Measurements from ENCODE around the gene ANKRD53. TPM values are rescaled to one million over a fixed set of nuclear protein-coding genes. Genes with fewer than 3 reads are reported as not detected.

The ANKRD53 gene
- polyA plus RNA-seq, 2 donors: 0.35 to 1.0 TPM

- Histone ChIP-seq H3K27ac (ENCODE audit: low read depth in 2 of 2, low read length in 1 of 2) (no peak overlapping the region), H3K4me3 (ENCODE audit: low read depth in 1 of 2, low read length in 2 of 2) (no peak overlapping the region), H3K27me3 (ENCODE audit: control insufficient read depth in 1 of 2, insufficient read depth in 2 of 2, low read length in 2 of 2) (no peaks in the 10 kb centered on the region), H3K4me1 (ENCODE audit: control insufficient read depth in 2 of 2, insufficient read depth in 2 of 2, low read length in 1 of 2) (no peaks in the 10 kb centered on the region), H3K9me3 (ENCODE audit: control insufficient read depth in 2 of 2, insufficient read depth in 1 of 2, low read depth in 1 of 2, low read length in 1 of 2) (no peaks in the 10 kb centered on the region), H3K36me3 (ENCODE audit: control insufficient read depth in 2 of 2, insufficient read depth in 2 of 2, low read length in 1 of 2) (no peaks in the 10 kb centered on the region)
- 63 to 84% methylated on average over 10 of the region's 10 CpGs for WGBS, 2 donors
These were observed 41.2 kb upstream of the ANKRD53 start for GRCh38 chr2:70936979-70937811.

GRCh38 chr2:70937866-70938585 lies 40.4 kb upstream of the ANKRD53 start:
- 64 to 70% methylated on average over 10 of the region's 10 CpGs for WGBS, 2 donors
- Histone ChIP-seq H3K4me1 (ENCODE audit: control insufficient read depth in 2 of 2, insufficient read depth in 2 of 2, low read length in 1 of 2) (no peaks in the 10 kb centered on the region), H3K27ac (ENCODE audit: low read depth in 2 of 2, low read length in 1 of 2) (no peak overlapping the region), H3K36me3 (ENCODE audit: control insufficient read depth in 2 of 2, insufficient read depth in 2 of 2, low read length in 1 of 2) (no peaks in the 10 kb centered on the region), H3K4me3 (ENCODE audit: low read depth in 1 of 2, low read length in 2 of 2) (no peak overlapping the region), H3K27me3 (ENCODE audit: control insufficient read depth in 1 of 2, insufficient read depth in 2 of 2, low read length in 2 of 2) (no peaks in the 10 kb centered on the region), H3K9me3 (ENCODE audit: control insufficient read depth in 2 of 2, insufficient read depth in 1 of 2, low read depth in 1 of 2, low read length in 1 of 2) (no peaks in the 10 kb centered on the region)

- Histone ChIP-seq H3K4me3 (ENCODE audit: low read depth in 1 of 2, low read length in 2 of 2) (no peak overlapping the region), H3K9me3 (ENCODE audit: control insufficient read depth in 2 of 2, insufficient read depth in 1 of 2, low read depth in 1 of 2, low read length in 1 of 2) (no peaks in the 10 kb centered on the region), H3K27me3 (ENCODE audit: control insufficient read depth in 1 of 2, insufficient read depth in 2 of 2, low read length in 2 of 2) (no peaks in the 10 kb centered on the region), H3K27ac (ENCODE audit: low read depth in 2 of 2, low read length in 1 of 2) (no peak overlapping the region), H3K36me3 (ENCODE audit: control insufficient read depth in 2 of 2, insufficient read depth in 2 of 2, low read length in 1 of 2) (no peaks in the 10 kb centered on the region), H3K4me1 (ENCODE audit: control insufficient read depth in 2 of 2, insufficient read depth in 2 of 2, low read length in 1 of 2) (no peaks in the 10 kb centered on the region)
- 48 to 61% methylated on average over 3 of the region's 3 CpGs for WGBS, 2 donors
These were observed 39.9 kb upstream of the ANKRD53 start for GRCh38 chr2:70938586-70938950.

GRCh38 chr2:70939001-70939838 lies 39.2 kb upstream of the ANKRD53 start:
- WGBS, 2 donors: 47 to 51% methylated on average over 30 of the region's 30 CpGs
- no peak overlapping the region for H3K27ac ChIP-seq (ENCODE audit: low read depth in 2 of 2, low read length in 1 of 2)
- H3K4me1 ChIP-seq (ENCODE audit: control insufficient read depth in 2 of 2, insufficient read depth in 2 of 2, low read length in 1 of 2): no peaks in the 10 kb centered on the region
- no peaks in the 10 kb centered on the region for H3K9me3 ChIP-seq (ENCODE audit: control insufficient read depth in 2 of 2, insufficient read depth in 1 of 2, low read depth in 1 of 2, low read length in 1 of 2)
- no peak overlapping the region for H3K4me3 ChIP-seq (ENCODE audit: low read depth in 1 of 2, low read length in 2 of 2)
- no peaks in the 10 kb centered on the region for H3K36me3 ChIP-seq (ENCODE audit: control insufficient read depth in 2 of 2, insufficient read depth in 2 of 2, low read length in 1 of 2)
- no peaks in the 10 kb centered on the region for H3K27me3 ChIP-seq (ENCODE audit: control insufficient read depth in 1 of 2, insufficient read depth in 2 of 2, low read length in 2 of 2)

GRCh38 chr2:70939839-70940580 lies 38.4 kb upstream of the ANKRD53 start:
- H3K36me3 ChIP-seq (ENCODE audit: control insufficient read depth in 2 of 2, insufficient read depth in 2 of 2, low read length in 1 of 2): no peaks in the 10 kb centered on the region
- no peak overlapping the region for H3K4me3 ChIP-seq (ENCODE audit: low read depth in 1 of 2, low read length in 2 of 2)
- H3K4me1 ChIP-seq (ENCODE audit: control insufficient read depth in 2 of 2, insufficient read depth in 2 of 2, low read length in 1 of 2): no peaks in the 10 kb centered on the region
- no peak overlapping the region for H3K27ac ChIP-seq (ENCODE audit: low read depth in 2 of 2, low read length in 1 of 2)
- no peaks in the 10 kb centered on the region for H3K9me3 ChIP-seq (ENCODE audit: control insufficient read depth in 2 of 2, insufficient read depth in 1 of 2, low read depth in 1 of 2, low read length in 1 of 2)
- no peaks in the 10 kb centered on the region for H3K27me3 ChIP-seq (ENCODE audit: control insufficient read depth in 1 of 2, insufficient read depth in 2 of 2, low read length in 2 of 2)
- 81 to 85% methylated on average over 10 of the region's 10 CpGs for WGBS, 2 donors

- no peaks in the 10 kb centered on the region for H3K4me1 ChIP-seq (ENCODE audit: control insufficient read depth in 2 of 2, insufficient read depth in 2 of 2, low read length in 1 of 2)
- no peaks in the 10 kb centered on the region for H3K27me3 ChIP-seq (ENCODE audit: control insufficient read depth in 1 of 2, insufficient read depth in 2 of 2, low read length in 2 of 2)
- no peaks in the 10 kb centered on the region for H3K9me3 ChIP-seq (ENCODE audit: control insufficient read depth in 2 of 2, insufficient read depth in 1 of 2, low read depth in 1 of 2, low read length in 1 of 2)
- no peak overlapping the region for H3K4me3 ChIP-seq (ENCODE audit: low read depth in 1 of 2, low read length in 2 of 2)
- H3K27ac ChIP-seq (ENCODE audit: low read depth in 2 of 2, low read length in 1 of 2): no peak overlapping the region
- WGBS, 2 donors: 63 to 74% methylated on average over 6 of the region's 6 CpGs
- H3K36me3 ChIP-seq (ENCODE audit: control insufficient read depth in 2 of 2, insufficient read depth in 2 of 2, low read length in 1 of 2): no peaks in the 10 kb centered on the region
These were observed 37.2 kb upstream of the ANKRD53 start for GRCh38 chr2:70941186-70941585.

GRCh38 chr2:70941701-70942100 lies 36.7 kb upstream of the ANKRD53 start:
- Histone ChIP-seq H3K27ac (ENCODE audit: low read depth in 2 of 2, low read length in 1 of 2) (no peak overlapping the region), H3K4me3 (ENCODE audit: low read depth in 1 of 2, low read length in 2 of 2) (no peak overlapping the region), H3K9me3 (ENCODE audit: control insufficient read depth in 2 of 2, insufficient read depth in 1 of 2, low read depth in 1 of 2, low read length in 1 of 2) (no peaks in the 10 kb centered on the region), H3K4me1 (ENCODE audit: control insufficient read depth in 2 of 2, insufficient read depth in 2 of 2, low read length in 1 of 2) (no peaks in the 10 kb centered on the region), H3K27me3 (ENCODE audit: control insufficient read depth in 1 of 2, insufficient read depth in 2 of 2, low read length in 2 of 2) (no peaks in the 10 kb centered on the region), H3K36me3 (ENCODE audit: control insufficient read depth in 2 of 2, insufficient read depth in 2 of 2, low read length in 1 of 2) (no peaks in the 10 kb centered on the region)
- WGBS, 2 donors: 76 to 82% methylated on average over 5 of the region's 5 CpGs

GRCh38 chr2:70942396-70943204 lies 35.8 kb upstream of the ANKRD53 start:
- WGBS, 2 donors: 63 to 68% methylated on average over 6 of the region's 6 CpGs
- Histone ChIP-seq H3K27ac (ENCODE audit: low read depth in 2 of 2, low read length in 1 of 2) (no peak overlapping the region), H3K27me3 (ENCODE audit: control insufficient read depth in 1 of 2, insufficient read depth in 2 of 2, low read length in 2 of 2) (no peaks in the 10 kb centered on the region), H3K9me3 (ENCODE audit: control insufficient read depth in 2 of 2, insufficient read depth in 1 of 2, low read depth in 1 of 2, low read length in 1 of 2) (no peaks in the 10 kb centered on the region), H3K36me3 (ENCODE audit: control insufficient read depth in 2 of 2, insufficient read depth in 2 of 2, low read length in 1 of 2) (no peaks in the 10 kb centered on the region), H3K4me3 (ENCODE audit: low read depth in 1 of 2, low read length in 2 of 2) (no peak overlapping the region), H3K4me1 (ENCODE audit: control insufficient read depth in 2 of 2, insufficient read depth in 2 of 2, low read length in 1 of 2) (no peaks in the 10 kb centered on the region)
